DND-41 (cell line): ENCODE measurements around the gene DHRSX.
"Not testable (repeated sequence)": the region's sequence is repeated elsewhere in the genome, so short reads cannot be mapped to it uniquely, and the experiment has no call there.

ENCODE experiments used
- ATAC-seq: fragments of 200-7000 bp; cut with Tn5 transposase; 3 replicates; pipeline ENCODE4 v1.9.1; 2021; ENCODE audit warnings: low read depth; ENCODE audit not compliant: insufficient read depth
- DNase-seq: peaks from one replicate; pipeline ENCODE4 v3.0.0-alpha.2; 2020
- H2AFZ ChIP-seq: 2 replicates; pipeline ENCODE4 v1.6.0; 2012; ENCODE audit warnings: low read depth, low read length
- H3K27ac ChIP-seq: 2 replicates; pipeline ENCODE4 v1.5.1; 2012; ENCODE audit warnings: low read length, inconsistent platforms
- H3K27me3 ChIP-seq: fragments of 200-600 bp; sonication (generic); 2 replicates; pipeline ENCODE4 v1.6.0; 2012; ENCODE audit warnings: low read length, mild to moderate bottlenecking, inconsistent platforms; ENCODE audit not compliant: insufficient read depth, poor library complexity
- H3K36me3 ChIP-seq: 2 replicates; pipeline ENCODE4 v1.5.1; 2012; ENCODE audit warnings: low read length, inconsistent platforms; ENCODE audit not compliant: insufficient read depth
- H3K4me1 ChIP-seq: 2 replicates; pipeline ENCODE4 v1.5.1; 2012; ENCODE audit warnings: mild to moderate bottlenecking, low read length; ENCODE audit not compliant: insufficient read depth
- H3K4me2 ChIP-seq: 2 replicates; pipeline ENCODE4 v1.6.0; 2012; ENCODE audit warnings: mild to moderate bottlenecking, moderate library complexity, low read length, inconsistent platforms; ENCODE audit not compliant: insufficient read depth
- H3K4me3 ChIP-seq, 2 experiments: fragments of 200-600 bp in 1 of 2; shearing (Covaris generic) in 1 of 2; 2 replicates each; pipeline ENCODE4 v1.5.1; 2012 to 2016; ENCODE audit warnings: inconsistent platforms in 2 of 2, low read length in 2 of 2, mild to moderate bottlenecking in 2 of 2, low read depth in 1 of 2, moderate library complexity in 1 of 2
- H3K79me2 ChIP-seq: 2 replicates; pipeline ENCODE4 v1.6.0; 2012; ENCODE audit warnings: low read length, inconsistent platforms; ENCODE audit not compliant: insufficient read depth
- H3K9ac ChIP-seq: 2 replicates; pipeline ENCODE4 v1.6.0; 2012; ENCODE audit warnings: low read depth, mild to moderate bottlenecking, inconsistent platforms, low read length, moderate library complexity
- H3K9me3 ChIP-seq: 2 replicates; pipeline ENCODE4 v1.5.1; 2012; ENCODE audit warnings: low read length, moderate library complexity, mild to moderate bottlenecking, inconsistent platforms; ENCODE audit not compliant: insufficient read depth, severe bottlenecking
- H4K20me1 ChIP-seq: 2 replicates; pipeline ENCODE4 v1.6.0; 2012; ENCODE audit warnings: low read length; ENCODE audit not compliant: insufficient read depth
- EZH2 ChIP-seq: IDR thresholded peaks from 3 replicates; pipeline ENCODE4 v1.6.1; 2012; ENCODE audit warnings: borderline replicate concordance, low read depth, mild to moderate bottlenecking, moderate library complexity, low read length, inconsistent platforms; ENCODE audit not compliant: severe bottlenecking
- TF ChIP-seq, protein P1 (sequence below): IDR thresholded peaks from 2 replicates; pipeline ENCODE4 v1.5.1; 2012; ENCODE audit warnings: borderline replicate concordance, low read length, moderate library complexity, mild to moderate bottlenecking; ENCODE audit not compliant: poor library complexity, severe bottlenecking; ENCODE audit errors: extremely low read depth

The DHRSX gene

DNA sequence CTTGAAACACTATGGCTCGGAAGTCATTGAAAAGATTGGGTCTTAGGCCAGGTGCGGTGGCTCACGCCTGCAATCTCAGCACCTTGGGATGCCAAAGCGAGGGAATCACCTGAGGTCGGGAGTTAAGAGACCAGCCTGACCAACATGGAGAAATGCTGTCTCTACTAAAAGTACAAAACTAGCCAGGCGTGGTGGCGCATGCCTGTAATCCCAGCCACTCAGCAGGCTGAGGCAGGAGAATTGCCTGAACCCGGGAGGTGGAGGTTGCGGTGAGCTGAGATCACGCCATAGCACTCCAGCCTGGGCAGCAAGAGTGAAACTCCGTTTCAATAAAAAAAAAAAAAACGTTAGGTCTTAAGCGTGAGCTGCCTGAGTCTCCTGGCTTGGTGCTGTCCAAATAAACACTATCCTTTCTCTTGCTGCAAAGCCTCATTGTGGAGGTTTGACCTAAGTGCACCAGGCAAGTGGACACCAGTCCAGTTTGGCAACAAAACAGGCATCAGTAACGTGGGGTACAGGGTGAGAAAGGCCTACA, 185.9 kb downstream of the DHRSX start:
- no peaks in the 10 kb centered on the region for H4K20me1 ChIP-seq
- H3K36me3 ChIP-seq: no peaks in the 10 kb centered on the region
- H3K4me2 ChIP-seq: no peak overlapping the region
- H3K79me2 ChIP-seq: no peaks in the 10 kb centered on the region
- no peaks in the 10 kb centered on the region for H3K4me1 ChIP-seq
- no peak overlapping the region for H3K9ac ChIP-seq
- no peaks in the 10 kb centered on the region for H3K27me3 ChIP-seq
- H2AFZ ChIP-seq: no peak overlapping the region
- no peak overlapping the region for H3K4me3 ChIP-seq
- no peaks in the 10 kb centered on the region for H3K9me3 ChIP-seq
- DNase-seq: no peak
- H3K27ac ChIP-seq: no peak overlapping the region
- ATAC-seq: no peak
- TF ChIP-seq, protein P1, sequence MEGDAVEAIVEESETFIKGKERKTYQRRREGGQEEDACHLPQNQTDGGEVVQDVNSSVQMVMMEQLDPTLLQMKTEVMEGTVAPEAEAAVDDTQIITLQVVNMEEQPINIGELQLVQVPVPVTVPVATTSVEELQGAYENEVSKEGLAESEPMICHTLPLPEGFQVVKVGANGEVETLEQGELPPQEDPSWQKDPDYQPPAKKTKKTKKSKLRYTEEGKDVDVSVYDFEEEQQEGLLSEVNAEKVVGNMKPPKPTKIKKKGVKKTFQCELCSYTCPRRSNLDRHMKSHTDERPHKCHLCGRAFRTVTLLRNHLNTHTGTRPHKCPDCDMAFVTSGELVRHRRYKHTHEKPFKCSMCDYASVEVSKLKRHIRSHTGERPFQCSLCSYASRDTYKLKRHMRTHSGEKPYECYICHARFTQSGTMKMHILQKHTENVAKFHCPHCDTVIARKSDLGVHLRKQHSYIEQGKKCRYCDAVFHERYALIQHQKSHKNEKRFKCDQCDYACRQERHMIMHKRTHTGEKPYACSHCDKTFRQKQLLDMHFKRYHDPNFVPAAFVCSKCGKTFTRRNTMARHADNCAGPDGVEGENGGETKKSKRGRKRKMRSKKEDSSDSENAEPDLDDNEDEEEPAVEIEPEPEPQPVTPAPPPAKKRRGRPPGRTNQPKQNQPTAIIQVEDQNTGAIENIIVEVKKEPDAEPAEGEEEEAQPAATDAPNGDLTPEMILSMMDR: no peak
- no peak for TF ChIP-seq EZH2

- Histone ChIP-seq H3K4me3 (no peak overlapping the region), H4K20me1 (no peaks in the 10 kb centered on the region), H3K36me3 (no peaks in the 10 kb centered on the region), H3K27ac (no peak overlapping the region), H3K9me3 (no peaks in the 10 kb centered on the region), H3K4me2 (no peak overlapping the region), H2AFZ (no peak overlapping the region), H3K9ac (no peak overlapping the region), H3K79me2 (no peaks in the 10 kb centered on the region), H3K27me3 (no peaks in the 10 kb centered on the region), H3K4me1 (no peaks in the 10 kb centered on the region)
- ATAC-seq (no peak), DNase-seq (no peak)
- TF ChIP-seq, protein P1: no peak
- TF ChIP-seq EZH2: no peak
These were observed 186.7 kb downstream of the DHRSX start for GRCh38 chrX:2313864-2314640.

DNA sequence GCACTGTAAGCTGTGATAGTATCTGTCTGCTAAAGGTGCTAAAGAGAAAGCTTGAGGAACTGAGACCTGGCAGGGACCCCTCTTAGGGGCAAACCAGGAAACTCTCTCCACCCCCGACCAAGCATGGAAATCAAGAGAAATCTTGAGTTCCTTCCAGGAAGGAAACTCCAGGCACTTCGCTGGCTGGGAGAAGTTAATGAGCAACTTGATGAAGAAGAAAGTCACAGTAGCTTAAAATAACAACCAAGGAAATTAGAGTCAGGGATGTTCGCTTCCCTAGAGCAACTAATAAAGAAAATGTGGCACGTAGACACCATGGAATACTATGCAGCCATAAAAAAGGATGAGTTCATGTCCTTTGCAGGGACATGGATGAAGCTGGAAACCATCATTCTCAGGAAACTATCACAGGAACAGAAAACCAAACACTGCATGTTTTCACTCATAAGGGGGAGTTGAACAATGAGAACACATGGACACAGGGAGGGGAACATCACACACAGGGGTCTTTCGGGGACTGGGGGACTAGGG, 188.7 kb downstream of the DHRSX start:
- not testable (repeated sequence) for H3K79me2 ChIP-seq, H3K36me3 ChIP-seq, H3K4me1 ChIP-seq, ATAC-seq, H3K9me3 ChIP-seq, H3K9ac ChIP-seq, DNase-seq, H4K20me1 ChIP-seq, H3K27ac ChIP-seq, H3K27me3 ChIP-seq, H3K4me2 ChIP-seq, H3K4me3 ChIP-seq, H2AFZ ChIP-seq

DNA sequence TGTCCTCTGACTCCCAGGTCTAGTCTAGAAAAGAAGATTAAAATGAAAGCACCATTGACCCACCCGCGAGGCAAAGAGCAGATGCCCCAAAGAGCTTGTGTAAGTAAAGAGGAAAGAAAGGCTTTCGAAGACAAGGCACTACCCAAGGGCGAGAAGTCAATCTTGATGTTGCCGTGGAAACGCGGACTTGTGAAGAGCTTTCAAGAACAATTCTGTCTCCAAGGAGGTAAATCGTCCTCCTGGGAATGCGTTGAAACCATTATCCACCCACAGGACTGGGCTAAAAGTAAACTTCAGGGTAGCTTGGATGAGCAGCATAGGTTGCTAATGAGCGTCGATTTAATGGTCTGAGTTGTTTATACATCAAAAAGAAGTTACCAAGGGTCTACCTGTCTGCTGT, 189.3 kb downstream of the DHRSX start:
- H3K36me3 ChIP-seq: no peaks in the 10 kb centered on the region; the same call in 1 of the 2 replicates
- H3K79me2 ChIP-seq: no peaks in the 10 kb centered on the region
- no peak overlapping the region for H2AFZ ChIP-seq
- ATAC-seq (no peak), DNase-seq (no peak)
- H3K4me3 ChIP-seq: no peak overlapping the region
- H3K4me1 ChIP-seq: no peaks in the 10 kb centered on the region
- H4K20me1 ChIP-seq: no peaks in the 10 kb centered on the region
- H3K9ac ChIP-seq: no peak overlapping the region
- no peaks in the 10 kb centered on the region for H3K9me3 ChIP-seq
- H3K27me3 ChIP-seq: no peaks in the 10 kb centered on the region
- no peak for TF ChIP-seq EZH2
- TF ChIP-seq, protein P1: no peak
- no peak overlapping the region for H3K4me2 ChIP-seq
- no peak overlapping the region for H3K27ac ChIP-seq
